NCI-H748 treated with DMSO at 0.1 percent for 48 hours (cell line): ENCODE measurements around the gene ZNF213.
"Not testable (repeated sequence)": the region's sequence is repeated elsewhere in the genome, so short reads cannot be mapped to it uniquely, and the experiment has no call there.

Experiments used
- DNase-seq: peaks from one replicate; lab custom pipeline; 2025; lab: John Stamatoyannopoulos, UW

The ZNF213 gene

DNA sequence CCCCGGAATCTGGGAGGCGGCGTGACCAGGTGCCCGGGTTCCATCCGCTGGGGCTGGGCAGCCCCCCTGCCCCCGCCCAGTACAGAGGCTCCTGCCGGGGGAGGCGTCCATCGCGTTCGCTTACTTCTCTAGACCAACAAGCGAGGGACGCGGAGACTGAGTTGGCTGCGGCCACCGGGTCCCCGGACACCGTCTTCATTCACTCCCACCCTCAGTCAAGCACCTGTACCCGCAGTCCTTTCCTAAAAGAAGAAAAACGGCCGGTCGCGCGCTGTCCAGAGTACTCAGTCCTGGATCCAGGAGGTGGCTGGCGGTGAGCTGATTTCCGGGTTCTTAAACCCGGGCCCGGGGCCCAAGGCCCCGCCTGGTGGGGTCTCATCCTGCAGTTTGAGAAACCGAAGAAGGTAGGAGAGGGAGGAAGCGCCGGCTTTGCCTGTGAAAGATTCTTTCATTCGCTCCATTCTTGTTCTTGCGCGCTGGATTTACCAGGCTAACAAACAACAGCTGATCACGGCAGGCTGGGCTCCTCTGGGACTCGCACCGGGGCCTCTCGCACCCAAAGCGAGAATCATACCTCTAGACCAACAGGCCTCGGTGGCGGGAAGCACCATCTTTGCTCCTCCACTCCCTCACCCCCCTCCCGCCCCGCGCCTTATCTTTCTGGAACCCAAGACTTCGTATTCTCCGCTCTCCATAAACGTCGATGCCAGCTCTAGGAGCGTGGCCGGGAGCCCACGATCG is 35.8 kb downstream of the ZNF213 start:
- DNase-seq: no peak

DNA sequence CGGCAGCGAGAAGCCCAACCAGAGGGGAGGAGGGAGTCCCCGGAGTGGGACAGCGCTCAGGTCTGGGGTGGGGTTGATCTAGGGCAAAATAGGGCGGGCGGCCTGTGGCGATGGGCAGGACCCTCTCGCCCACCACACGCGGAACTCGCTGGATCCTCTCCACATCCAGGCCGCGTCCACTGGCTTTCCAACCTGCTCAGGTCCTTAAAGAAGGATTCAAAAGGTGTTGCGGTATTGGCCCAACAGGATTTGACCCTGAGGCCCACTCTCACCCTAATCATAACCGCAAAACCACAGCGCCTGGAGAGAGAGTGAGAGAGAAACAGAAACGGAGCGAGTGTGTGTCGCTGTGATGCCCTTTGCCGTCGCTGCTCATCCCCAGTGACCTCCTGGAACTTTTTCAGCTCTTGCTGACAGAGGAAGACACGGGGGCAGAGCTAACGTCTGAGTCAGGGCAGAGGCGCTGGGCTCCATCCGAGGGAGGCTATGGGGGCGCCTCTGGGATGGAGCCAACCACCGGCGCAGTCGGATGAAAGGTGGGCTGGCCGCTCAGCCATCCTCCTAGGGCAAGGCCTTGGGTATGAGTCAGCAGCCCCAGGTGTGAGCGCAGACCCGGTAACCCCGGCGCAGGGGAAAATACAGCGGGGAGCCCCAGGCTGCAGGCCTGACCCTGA is 36.5 kb downstream of the ZNF213 start:
- DNase-seq: no peak

DNA sequence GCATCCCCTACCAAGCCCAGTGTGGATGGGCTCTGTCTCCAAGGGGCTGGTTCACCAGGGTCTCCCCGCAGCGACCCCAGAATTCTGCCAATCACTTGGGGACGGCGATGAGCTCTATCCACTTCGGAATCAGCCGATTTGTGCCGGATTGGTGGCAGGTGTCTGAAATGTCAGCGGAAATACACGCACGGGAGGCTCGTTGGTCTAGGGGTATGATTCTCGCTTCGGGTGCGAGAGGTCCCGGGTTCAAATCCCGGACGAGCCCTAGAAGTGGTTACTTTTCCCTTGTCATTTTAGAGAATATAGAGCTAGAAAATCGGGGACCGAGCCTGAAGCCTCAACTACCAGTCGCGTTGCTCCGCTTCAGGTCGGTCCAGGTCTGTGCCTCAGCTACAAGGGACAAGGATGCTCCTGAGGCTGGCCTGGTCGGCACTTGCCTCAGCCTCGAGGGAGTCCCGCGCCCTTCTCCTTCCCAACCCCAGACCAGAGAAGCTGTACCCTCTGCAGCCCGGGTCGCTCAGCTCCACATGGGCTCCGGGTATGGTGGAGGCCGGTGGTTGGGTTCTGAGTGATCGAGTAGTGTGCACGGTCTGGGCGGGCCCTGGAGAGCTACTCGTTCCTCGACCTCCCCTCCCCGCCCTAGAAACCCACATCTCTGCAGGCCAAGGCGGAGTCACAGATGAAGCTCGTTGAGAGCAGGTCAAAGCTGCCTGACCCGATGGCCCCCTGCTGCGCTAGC is 37.2 kb downstream of the ZNF213 start:
- no peak for DNase-seq

DNA sequence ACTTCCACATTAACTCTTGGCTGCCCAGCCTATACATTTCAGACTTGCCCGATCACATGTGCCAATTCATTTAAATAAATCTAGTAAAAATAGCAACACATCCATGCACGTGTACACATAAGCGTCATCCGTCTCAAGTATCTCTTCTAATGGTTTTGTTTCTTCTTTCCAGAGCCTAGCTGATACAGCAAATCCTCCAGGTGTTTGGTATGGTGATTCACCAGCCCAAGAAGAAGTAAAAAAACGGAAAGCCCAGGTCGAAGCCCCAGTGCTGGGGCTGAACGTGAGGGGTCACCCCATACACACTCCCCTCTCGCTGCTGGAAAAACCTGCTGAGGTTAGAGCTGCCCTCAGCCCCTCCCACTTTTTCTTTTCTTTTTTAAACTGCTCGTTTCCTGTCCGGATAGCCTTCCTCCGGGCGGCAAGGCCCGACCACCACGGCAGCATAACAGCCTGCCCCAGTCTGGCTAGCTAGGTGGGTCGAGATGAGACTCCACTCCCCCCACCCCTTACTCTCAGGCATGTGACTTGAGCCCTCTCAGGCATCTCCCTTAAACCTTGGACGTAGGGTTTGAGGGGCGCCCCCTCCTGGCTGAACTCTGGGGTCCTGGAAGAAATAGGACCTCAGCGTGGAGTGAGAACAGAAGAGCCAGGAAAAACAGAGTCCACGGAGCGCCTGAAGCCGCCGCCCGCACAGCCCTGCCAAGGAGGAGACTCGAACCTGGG is 39.2 kb downstream of the ZNF213 start:
- peak; percentile 1 for DNase-seq

DNA sequence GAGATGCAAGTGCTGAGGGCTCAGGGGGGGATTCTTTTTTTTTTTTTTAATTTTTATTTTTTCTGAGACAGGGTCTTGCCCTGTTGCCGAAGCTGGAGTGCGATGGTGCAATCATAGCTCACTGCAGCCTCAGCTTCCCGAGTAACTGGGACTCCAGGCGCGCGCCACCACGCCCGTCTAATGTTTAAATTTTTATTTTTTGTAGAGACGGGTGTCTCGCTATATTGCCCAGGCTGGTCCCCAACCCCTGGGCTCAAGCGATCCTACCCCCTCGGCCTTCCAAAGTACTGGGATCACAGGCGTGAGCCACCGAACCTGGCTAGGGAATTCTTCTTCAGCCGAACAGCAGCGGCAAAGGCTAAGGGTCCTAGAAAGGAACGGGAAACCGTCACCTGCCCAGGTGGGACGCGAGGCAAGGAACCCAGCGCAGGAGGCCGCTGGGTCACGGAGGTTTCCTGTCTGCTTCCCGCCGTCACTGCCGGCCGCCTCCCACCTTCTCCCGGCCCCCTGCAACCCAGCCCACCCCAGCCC is 39.9 kb downstream of the ZNF213 start:
- DNase-seq: no peak

DNA sequence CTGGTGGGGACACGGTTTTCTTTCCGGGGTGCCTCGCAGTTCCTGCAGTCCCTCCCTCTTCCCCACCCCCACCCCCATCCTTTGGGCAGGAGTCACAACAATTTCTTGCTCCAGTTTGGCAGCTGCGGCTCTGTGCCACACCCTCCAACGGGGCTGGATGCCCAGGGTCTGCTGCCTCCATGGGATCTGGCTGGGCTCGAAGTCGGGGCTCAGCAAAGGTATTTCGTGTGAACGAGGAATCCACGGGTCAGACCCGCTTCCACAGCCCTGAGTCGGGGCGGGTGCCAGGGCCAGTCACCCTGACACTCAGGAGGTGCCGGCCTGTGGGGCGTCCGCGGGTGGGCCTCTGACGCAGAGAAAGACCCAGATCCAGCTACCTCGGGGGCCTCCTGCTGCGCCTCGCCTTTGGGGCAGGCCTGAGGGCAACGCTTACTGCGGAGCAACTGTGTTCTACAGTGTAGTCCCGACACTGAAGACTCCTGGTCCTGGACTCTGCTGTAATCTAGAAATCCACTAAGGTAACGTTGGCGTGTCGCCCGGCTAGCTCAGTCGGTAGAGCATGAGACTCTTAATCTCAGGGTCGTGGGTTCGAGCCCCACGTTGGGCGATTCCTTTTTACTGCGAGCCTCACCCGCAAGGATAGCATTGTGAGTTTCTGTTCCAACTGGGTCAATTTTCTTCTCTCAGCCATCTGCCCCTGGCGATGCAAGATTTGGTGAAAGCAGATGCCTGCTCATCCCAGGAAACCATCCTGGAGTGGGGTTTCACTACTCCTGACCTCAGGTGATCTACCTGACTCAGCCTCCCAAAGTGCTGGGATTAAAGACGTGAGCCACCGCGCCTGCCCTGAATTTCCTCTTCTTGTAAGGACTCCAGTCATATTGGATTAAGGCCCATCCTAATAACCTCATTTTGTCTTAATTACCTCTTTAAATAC is 40.6 kb downstream of the ZNF213 start:
- no peak for DNase-seq

DNA sequence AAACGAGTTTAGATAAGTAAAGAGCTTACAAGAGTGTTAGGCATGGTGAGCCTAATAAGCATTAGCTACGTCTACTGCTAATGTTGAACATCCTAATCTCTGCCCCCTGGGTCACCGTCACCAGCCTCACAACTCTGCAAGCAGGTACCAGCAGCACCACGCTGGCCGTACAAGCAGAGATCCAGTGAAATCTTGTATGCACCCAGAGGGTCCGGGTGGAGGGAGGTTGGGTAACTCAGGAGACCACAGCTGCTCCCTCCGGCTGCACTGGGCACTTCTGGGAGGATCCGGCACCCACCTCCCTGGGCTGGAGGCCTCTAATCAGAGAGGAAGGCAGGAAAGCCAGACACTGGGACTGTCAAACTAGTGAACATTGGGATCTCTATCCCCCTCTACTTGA is 44.8 kb downstream of the ZNF213 start:
- no peak for DNase-seq

DNA sequence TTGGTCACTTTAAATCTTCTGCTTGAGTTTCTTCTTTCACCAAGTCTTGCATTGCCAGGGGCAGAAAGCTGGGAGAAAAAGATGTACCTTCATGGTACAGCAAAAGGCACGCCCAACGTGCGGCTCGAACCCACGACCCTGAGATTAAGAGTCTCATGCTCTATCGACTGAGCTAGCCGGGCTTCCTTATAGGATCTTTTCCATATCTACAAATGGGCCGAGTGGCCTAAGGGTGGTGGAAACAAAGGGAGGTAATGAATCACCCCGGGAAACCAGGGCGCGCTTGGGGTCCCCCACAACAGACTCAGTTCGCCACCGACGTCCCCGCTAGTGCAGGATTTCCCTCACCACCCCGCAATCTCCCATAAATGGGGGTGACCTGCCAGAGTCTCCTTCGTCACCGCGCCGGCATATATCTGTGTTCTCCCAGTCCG is 45.6 kb downstream of the ZNF213 start:
- no peak for DNase-seq

DNA sequence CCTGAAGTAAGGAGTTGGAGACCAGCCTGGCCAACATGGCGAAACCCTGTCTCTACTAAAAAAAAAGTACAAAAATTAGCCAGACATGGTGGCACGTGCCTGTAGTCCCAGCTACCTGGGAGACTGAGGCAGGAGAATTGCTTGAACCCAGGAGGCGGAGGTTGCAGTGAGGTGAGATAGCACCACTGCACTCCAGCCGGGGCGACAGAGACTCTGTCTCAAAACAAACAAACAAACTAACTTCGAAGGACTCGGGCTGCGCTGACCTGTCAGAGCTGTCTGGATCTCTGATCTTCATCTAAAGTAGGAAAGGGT is 47.4 kb downstream of the ZNF213 start:
- not testable (repeated sequence) for DNase-seq

DNA sequence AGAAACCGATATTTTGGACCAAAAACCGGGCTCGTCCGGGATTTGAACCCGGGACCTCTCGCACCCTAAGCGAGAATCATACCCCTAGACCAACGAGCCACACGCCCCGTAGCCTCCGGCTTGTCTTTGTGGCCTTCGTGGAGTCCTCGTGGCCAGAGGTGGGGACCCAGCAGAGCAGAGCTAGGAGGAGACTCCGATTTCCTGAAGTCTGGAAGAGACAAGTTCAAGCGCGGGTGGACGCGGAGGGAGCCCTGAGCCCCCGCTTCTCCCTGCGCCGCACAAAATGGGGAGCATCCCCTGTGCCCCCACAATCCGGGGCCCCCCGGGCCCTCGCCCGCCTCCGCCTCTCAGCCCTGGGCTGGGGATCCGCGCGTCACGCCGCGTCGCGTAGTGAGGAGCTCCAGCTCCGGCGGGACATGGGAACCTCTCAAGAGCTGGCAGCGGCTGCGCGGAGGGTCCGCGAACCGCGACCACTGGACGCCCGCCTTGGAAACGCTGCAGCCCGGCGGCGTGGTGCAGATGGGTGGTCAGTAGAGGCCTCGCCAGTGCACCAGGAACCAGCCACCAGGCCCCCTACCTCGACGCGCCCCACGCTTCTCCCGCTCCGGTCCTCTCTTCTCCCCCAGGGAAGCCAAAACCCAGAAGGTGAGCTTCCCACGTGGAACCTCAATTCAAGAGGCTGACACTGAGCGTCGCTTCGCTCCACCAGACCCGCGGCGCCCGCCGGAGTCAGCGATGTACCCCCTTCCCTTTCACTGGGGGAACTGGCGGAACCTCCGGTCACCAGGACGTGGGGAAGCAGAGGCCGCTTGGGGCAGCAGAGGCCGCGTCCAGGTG is 48.0 kb downstream of the ZNF213 start:
- DNase-seq: no peak

DNA sequence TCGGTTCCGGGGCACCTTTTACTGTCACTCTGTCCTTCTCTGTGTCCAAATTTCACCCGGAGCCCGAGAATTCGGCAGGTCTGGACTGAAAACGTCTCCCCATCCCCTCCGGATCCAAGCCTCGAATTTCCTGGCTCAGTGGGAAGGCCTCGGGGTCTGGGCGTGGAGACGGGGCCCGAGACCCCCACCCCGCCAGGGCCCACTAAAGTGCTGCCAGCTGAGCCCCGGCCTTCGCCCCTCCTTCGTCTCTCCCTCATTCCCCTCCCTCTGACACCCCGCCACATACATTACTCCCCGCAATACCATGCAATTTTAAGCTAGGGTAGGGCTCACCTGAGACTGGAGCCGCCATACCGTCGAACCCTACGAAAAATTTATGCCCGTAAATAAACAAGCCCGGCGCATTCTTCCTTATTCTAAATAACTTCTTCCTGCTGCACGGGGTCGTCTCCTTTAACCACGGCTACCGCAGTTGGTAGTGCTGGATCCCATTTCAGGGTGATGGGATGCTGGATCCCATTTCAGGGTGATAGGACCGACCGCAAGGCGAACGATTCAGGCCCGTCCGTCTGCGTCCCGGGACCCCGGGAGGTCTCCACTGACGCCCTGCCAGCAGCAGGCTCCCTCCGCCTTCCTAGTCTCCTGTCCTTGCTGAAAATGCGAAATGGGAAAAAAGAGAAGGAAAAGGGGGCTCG is 48.8 kb downstream of the ZNF213 start:
- no peak for DNase-seq

DNA sequence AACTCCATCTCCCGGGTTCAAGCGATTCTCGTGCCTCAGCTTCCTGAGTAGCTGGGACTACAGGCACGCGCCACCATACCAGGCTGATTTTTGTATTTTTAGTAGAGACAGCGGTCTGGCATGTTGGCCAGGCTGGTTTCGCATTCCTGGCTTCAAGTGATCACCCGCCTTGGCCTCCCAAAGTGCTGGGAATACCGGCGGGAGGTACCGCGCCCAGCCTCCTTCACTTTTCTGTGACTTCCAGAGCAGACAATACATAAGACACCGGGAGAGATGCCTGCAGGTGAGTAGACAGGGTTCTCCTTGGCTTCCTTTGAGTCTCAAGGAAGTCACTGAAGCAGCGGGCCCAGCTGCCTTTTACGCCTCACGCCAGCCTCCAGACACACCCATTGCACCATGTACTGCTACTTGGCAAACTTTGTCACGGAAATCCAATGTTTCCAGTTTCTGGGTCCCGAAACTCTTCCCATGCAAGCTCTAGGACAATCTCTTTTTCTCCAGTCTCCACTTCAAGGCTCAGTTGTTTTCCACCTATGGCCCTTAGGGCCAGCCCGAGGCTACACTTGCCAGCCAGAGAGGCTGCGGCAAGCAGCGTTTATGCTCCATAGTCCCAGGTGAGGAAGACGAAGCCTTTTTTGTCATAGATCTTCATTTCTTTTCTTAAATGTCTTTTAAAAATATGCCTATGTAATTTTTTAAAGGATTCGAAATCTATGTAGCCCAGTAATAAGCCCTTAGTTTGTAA is 52.3 kb downstream of the ZNF213 start:
- no peak for DNase-seq

DNA sequence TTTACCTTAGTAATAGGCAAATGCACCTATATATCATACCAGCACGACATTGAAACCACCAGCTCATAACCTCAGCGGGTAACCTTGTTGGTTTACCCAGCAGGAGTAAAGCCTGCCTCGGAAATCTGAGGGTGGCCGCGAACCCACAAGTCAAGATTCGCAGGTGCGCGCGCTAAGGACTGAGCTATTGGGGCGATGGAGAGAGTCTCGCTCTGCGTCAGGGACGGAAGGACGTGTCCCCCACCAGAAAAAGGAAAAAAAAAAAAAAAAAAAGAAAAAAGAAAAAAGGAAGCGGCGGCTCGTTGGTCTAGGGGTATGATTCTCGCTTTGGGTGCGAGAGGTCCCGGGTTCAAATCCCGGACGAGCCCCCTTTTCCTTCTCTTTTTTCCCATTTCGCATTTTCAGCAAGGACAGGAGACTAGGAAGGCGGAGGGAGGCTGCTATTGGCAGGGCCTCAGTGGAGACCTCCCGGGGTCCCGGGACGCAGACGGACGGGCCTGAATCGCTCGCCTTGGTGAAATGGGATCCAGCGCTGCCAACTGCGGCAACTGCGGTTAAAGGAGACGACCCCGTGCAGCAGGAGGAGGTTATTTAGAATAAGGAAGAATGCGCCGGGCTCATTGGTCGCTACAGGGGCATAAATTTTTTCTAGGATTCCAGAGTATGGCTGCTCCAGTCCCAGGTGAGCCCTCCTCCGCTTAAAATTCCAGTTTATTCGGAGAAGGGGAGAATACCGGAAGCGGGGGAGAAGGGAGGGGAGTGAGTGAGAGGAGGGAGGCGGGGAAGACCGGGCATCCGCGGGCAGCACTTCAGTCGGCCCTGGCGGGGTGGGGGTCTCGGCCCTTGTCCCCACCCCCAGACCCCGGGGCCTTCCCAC is 53.2 kb downstream of the ZNF213 start, which contains the start of gene OR1F1:
TSS of gene OR1F1 (plus strand) at position 407 of the 877 bp plus-strand sequence.
- DNase-seq: peak; percentile 54

DNA sequence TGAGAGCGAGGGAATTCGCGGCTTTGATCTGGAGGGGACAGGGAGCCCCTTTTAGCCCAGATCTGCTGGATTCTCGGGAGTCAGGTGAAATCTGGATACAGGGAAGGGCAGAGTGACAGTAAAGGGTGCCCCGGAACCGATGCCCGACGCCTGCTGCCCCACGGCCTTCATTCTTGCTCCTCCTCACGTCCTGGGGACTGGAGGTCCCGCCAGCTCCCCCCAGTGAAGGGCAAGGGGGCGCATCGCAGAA is 53.8 kb downstream of the ZNF213 start:
- peak; percentile 54 for DNase-seq

DNA sequence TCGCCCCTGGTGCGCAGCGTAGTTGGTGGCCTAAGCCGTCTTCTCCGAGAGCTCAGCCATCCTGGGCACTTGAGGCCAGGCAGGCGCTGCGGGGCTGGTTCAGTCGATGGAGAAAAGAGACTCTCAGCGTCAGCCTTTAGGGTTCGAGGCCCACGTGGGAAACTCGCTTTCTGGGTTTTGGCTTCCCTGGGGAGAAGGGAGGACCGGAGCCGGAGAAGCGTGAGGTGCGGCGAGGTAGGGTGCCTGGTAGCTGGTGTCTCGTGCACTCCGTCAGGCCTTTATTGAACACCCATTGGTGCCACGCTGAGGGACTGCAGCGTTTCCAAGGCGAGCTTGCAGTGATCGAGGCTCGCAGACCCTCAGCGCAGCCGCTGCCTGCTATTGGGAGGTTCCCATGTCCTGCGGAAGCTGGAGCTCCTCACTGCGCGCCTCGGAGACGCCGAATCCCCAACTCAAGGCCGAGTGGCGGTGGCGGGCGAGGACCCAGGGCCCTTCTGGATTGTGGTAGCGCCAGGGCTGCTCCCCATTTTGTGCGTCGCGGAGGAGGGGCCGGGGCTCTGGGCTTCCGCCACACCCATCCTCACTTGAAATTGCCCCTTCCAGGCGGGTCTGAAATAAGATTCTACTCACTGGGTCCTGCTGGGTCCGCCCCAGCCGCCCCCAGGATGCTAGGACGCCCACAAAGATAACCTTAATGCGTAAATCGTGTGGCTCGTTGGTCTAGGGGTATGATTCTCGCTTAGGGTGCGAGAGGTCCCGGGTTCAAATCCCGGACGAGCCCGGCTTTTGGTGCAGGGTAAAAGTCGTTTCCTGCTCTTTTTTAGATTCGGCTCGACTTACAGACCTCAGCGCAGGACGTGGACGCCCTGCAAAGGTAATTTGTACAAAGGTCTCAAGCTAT is 54.3 kb downstream of the ZNF213 start:
- no peak for DNase-seq

DNA sequence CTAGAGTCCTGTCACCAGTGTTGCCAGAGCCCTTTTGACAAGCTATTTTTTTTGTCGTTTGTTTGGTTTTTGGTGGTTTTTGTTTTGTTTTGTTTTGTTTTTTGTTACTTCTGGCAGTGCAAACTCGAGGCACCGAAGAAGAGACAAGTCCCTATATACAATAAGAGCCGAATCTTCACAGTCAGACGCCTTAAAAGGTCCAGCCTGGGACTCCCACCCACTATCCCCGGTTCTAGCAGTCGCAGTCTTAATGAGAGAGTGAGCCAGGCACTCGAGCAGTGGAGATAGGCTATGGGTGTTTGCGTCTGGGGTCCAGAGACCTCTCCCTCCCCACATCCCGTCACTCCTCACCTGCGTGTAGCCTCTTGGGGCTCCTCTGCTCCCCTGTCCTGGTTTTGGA is 55.0 kb downstream of the ZNF213 start:
- no peak for DNase-seq

DNA sequence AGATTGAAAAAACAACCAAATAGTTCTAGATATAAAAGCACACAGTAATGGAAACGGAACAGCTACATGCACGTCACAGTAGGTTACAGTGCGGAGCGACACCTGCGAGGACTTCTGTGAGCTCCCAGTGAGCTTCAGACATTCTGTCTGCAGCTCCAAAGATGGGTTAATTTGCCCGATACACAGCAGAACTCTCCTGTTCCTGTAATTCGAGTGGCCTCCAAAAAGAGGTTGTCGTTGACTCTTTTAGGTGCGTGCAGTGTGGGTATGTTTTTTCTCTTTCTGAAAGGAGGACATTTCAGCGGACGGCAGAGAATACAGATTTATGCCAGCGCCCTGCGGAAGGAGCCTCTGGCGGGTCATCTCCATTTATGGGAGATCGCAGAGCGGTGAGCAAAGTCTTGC is 56.1 kb downstream of the ZNF213 start:
- DNase-seq: peak; percentile 4
